HFFc6 (cell line): Measurements from ENCODE around the gene ANKH. TPM values are rescaled to one million over a fixed set of nuclear protein-coding genes. Genes with fewer than 3 reads are reported as not detected.

ENCODE experiments used
- DNase-seq: peaks from one replicate; pipeline ENCODE4 v3.0.0-alpha.2; 2018
- H3K27ac Mint-ChIP-seq: 2 replicates; pipeline ENCODE4 v1.8.0; 2020; ENCODE audit warnings: mild to moderate bottlenecking, mixed read lengths
- H3K27me3 Mint-ChIP-seq: 2 replicates; pipeline ENCODE4 v1.8.0; 2021; ENCODE audit warnings: mild to moderate bottlenecking, moderate library complexity, mixed read lengths; ENCODE audit not compliant: insufficient read depth
- H3K36me3 Mint-ChIP-seq: 2 replicates; pipeline ENCODE4 v1.8.0; 2021; ENCODE audit warnings: low read depth, mixed read lengths
- H3K4me1 Mint-ChIP-seq: 2 replicates; pipeline ENCODE4 v1.8.0; 2020; ENCODE audit warnings: low read depth, mixed read lengths
- H3K4me3 Mint-ChIP-seq: 2 replicates; pipeline ENCODE4 v1.8.0; 2020; ENCODE audit warnings: mild to moderate bottlenecking, moderate library complexity, mixed read lengths
- H3K9me3 Mint-ChIP-seq: 2 replicates; pipeline ENCODE4 v1.8.0; 2020; ENCODE audit warnings: mild to moderate bottlenecking, mixed read lengths
- CTCF ChIP-seq: fragments of 200-600 bp; sonication (generic); IDR thresholded peaks from 2 replicates; pipeline ENCODE4 v1.5.0; 2021; ENCODE audit warnings: antibody characterized with exemption, mild to moderate bottlenecking
- total RNA-seq, 6 experiments: library from RNA; stranded (reverse); fragmentation: NEBNext Ultra II Directional; extraction: Animal tissue kit (Norgen Biotek cat#: 25700); gene quantifications; 2 replicates in 1 of 6; 3 replicates in 5 of 6; pipeline ENCODE4 v1.2.3, GENCODE V29; 2021

The ANKH gene
- total RNA-seq, 6 experiments from 2014 or later, result 32.5 to 35.7 (median 33.0) TPM

- Mint-ChIP-seq H3K36me3 (peaks cover 9% of the 10 kb centered on the region), H3K9me3 (no peaks in the 10 kb centered on the region), H3K27ac (peak overlapping the region; percentile 12; the same call in 1 of the 2 replicates), H3K27me3 (no peaks in the 10 kb centered on the region; the same call in 1 of the 2 replicates), H3K4me1 (peaks cover 48% of the 10 kb centered on the region), H3K4me3 (no peak overlapping the region)
- TF ChIP-seq CTCF, result no peak
- peak; percentile 70 for DNase-seq
Measured at GRCh38 chr5:14914623-14915260, 43.2 kb upstream of the ANKH start.

GRCh38 chr5:14914193-14914592, 42.6 kb upstream of the ANKH start:
- no peak overlapping the region for H3K27ac Mint-ChIP-seq
- no peak for TF ChIP-seq CTCF
- peaks cover 9% of the 10 kb centered on the region for H3K36me3 Mint-ChIP-seq
- H3K4me1 Mint-ChIP-seq, result peaks cover 45% of the 10 kb centered on the region
- H3K9me3 Mint-ChIP-seq, result no peaks in the 10 kb centered on the region
- no peak for DNase-seq
- no peaks in the 10 kb centered on the region; the same call in 1 of the 2 replicates for H3K27me3 Mint-ChIP-seq
- H3K4me3 Mint-ChIP-seq, result no peak overlapping the region

- Mint-ChIP-seq H3K9me3 (no peaks in the 10 kb centered on the region), H3K27me3 (no peaks in the 10 kb centered on the region; the same call in 1 of the 2 replicates), H3K27ac (no peak overlapping the region), H3K36me3 (peaks cover 9% of the 10 kb centered on the region), H3K4me1 (peaks cover 43% of the 10 kb centered on the region), H3K4me3 (no peak overlapping the region)
- DNase-seq, result peak; percentile 68
- no peak for TF ChIP-seq CTCF
Measured at GRCh38 chr5:14913096-14913495, 41.5 kb upstream of the ANKH start.

GRCh38 chr5:14912206-14912605, 40.6 kb upstream of the ANKH start:
- no peaks in the 10 kb centered on the region; the same call in 1 of the 2 replicates for H3K27me3 Mint-ChIP-seq
- peaks cover 34% of the 10 kb centered on the region for H3K4me1 Mint-ChIP-seq
- TF ChIP-seq CTCF, result no peak
- H3K9me3 Mint-ChIP-seq, result no peaks in the 10 kb centered on the region
- H3K36me3 Mint-ChIP-seq, result peaks cover 9% of the 10 kb centered on the region
- H3K27ac Mint-ChIP-seq, result no peak overlapping the region
- H3K4me3 Mint-ChIP-seq, result no peak overlapping the region
- no peak for DNase-seq

- Mint-ChIP-seq H3K4me1 (peaks cover 12% of the 10 kb centered on the region), H3K27ac (no peak overlapping the region), H3K4me3 (no peak overlapping the region), H3K9me3 (no peaks in the 10 kb centered on the region), H3K27me3 (peaks cover 5% of the 10 kb centered on the region; the same call in 1 of the 2 replicates), H3K36me3 (no peaks in the 10 kb centered on the region)
- no peak for TF ChIP-seq CTCF
- DNase-seq, result no peak
Measured at GRCh38 chr5:14909369-14909768, 37.8 kb upstream of the ANKH start.
